Measurements from ENCODE around the gene NFKBIE. TPM values are rescaled to one million over a fixed set of nuclear protein-coding genes. Genes with fewer than 3 reads are reported as not detected.
A peak's percentile ranks its signal among the peaks of the same experiment; 100 is the strongest.

The NFKBIE gene
- total and polyA plus RNA-seq, 2 of the 13 experiments (the other 11 are each of a cell fraction or from before 2014, with no cell fraction given) = 6.7 to 14.5 TPM

DNA sequence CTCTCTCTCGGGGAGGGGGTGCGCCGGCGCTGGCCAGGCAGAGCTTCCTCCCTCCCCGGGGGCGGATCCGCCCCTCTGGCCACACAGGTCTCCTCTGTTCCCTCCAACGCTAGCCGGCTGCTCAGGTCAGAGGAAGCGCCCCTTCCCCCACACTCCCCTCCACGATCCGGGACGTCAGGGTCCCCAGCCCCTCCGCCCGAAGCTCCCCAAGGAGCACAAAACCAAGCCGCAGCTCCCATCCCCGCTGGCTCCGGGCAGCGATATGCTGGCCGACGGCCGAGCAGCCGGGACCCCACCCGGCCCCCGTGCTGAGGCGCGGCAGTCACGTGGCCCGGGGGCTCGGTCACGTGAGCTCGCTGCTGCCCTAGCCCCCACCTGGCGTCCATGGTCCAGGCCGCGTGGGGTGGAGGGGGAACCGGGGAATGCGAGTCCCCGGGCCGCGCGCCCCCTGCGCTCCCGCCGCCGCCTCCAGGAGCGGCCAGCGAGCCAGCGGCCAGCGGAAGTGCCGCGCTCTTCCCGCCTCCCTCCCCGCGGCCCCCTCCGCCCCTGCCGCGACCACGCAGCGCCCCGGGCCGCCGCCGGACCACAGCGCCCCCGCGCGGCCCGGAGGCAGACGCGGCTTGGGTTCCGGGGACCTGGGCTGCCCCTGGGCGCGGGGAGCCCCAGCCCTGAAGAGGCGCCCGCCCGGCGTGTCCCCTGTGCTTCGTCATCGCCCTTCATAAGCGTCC lies 8.2 kb downstream of the NFKBIE start, which contains the start of gene SLC35B2 (continued):
- TF ChIP-seq ZNF224 (CRISPR knock-in tag; IDR thresholded peaks at IDR 0.05) (0 out of 2 replicates have a peak, but pooled peaks have one; percentile 61), ZNF777 (CRISPR knock-in tag; IDR thresholded peaks at IDR 0.05) (no peak), JUN (CRISPR knock-in tag; IDR thresholded peaks at IDR 0.05) (peak; percentile 16; the same call in 1 of the 2 replicates), KLF9 (CRISPR knock-in tag; IDR thresholded peaks at IDR 0.05; ENCODE audit: low read depth) (peak; percentile 87; the same call in 1 of the 2 replicates), TCF7 (IDR thresholded peaks at IDR 0.05; ENCODE audit: low read depth) (no peak), PAWR (CRISPR knock-in tag; IDR thresholded peaks at IDR 0.05; ENCODE audit: borderline replicate concordance) (0 out of 2 replicates have a peak, but pooled peaks have one; percentile 19), CCDC6 (CRISPR knock-in tag; IDR thresholded peaks at IDR 0.05) (peak; percentile 25; the same call in 1 of the 2 replicates), CENPT (CRISPR knock-in tag; IDR thresholded peaks at IDR 0.05; ENCODE audit: low read depth) (peak; percentile 64; the same call in 1 of the 2 replicates), KDM3A (CRISPR knock-in tag; IDR thresholded peaks at IDR 0.05; ENCODE audit: low read depth) (peak; percentile 78; the same call in 1 of the 2 replicates), ZNF672 (CRISPR knock-in tag; IDR thresholded peaks at IDR 0.05) (peak; percentile 92; the same call in 1 of the 2 replicates), NFE2L2 (IDR thresholded peaks at IDR 0.05; ENCODE audit: low read length) (0 out of 2 replicates have a peak, but pooled peaks have one; percentile 5), MYNN (CRISPR knock-in tag; IDR thresholded peaks at IDR 0.05; ENCODE audit: low read depth) (no peak; the same call in none of the 2 replicates), TOE1 (CRISPR knock-in tag; IDR thresholded peaks at IDR 0.05) (no peak), ZNF468 (CRISPR knock-in tag; IDR thresholded peaks at IDR 0.05) (no peak), ZNF674 (CRISPR knock-in tag; IDR thresholded peaks at IDR 0.05; ENCODE audit: low read depth) (peak; percentile 87; the same call in 1 of the 2 replicates), MAFK (conservative IDR thresholded peaks at IDR 0.05 in 1 of 2, IDR thresholded peaks at IDR 0.05 in 1 of 2; ENCODE audit: low read length in 2 of 2) (no peak), ZNF891 (CRISPR knock-in tag; IDR thresholded peaks at IDR 0.05) (peak; percentile 89), SMARCC2 (IDR thresholded peaks at IDR 0.05) (no peak), DNMT1 (CRISPR knock-in tag; IDR thresholded peaks at IDR 0.05) (no peak; the same call in 1 of the 2 replicates), FLYWCH1 (CRISPR knock-in tag; IDR thresholded peaks at IDR 0.05) (no peak), ZNF564 (CRISPR knock-in tag; IDR thresholded peaks at IDR 0.05) (0 out of 2 replicates have a peak, but pooled peaks have one; percentile 37), YEATS4 (CRISPR knock-in tag; IDR thresholded peaks at IDR 0.05; ENCODE audit: borderline replicate concordance) (peak; percentile 95), ZNF772 (CRISPR knock-in tag; IDR thresholded peaks at IDR 0.05) (peak; percentile 75; the same call in 1 of the 2 replicates), KDM6A (CRISPR knock-in tag; IDR thresholded peaks at IDR 0.05; ENCODE audit: low read depth) (no peak)
- TF ChIP-seq, protein P1, sequence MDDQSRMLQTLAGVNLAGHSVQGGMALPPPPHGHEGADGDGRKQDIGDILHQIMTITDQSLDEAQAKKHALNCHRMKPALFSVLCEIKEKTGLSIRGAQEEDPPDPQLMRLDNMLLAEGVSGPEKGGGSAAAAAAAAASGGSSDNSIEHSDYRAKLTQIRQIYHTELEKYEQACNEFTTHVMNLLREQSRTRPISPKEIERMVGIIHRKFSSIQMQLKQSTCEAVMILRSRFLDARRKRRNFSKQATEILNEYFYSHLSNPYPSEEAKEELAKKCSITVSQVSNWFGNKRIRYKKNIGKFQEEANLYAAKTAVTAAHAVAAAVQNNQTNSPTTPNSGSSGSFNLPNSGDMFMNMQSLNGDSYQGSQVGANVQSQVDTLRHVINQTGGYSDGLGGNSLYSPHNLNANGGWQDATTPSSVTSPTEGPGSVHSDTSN (CRISPR knock-in tag; IDR thresholded peaks at IDR 0.05; ENCODE audit: borderline replicate concordance) = no peak
- TF ChIP-seq, protein P2, sequence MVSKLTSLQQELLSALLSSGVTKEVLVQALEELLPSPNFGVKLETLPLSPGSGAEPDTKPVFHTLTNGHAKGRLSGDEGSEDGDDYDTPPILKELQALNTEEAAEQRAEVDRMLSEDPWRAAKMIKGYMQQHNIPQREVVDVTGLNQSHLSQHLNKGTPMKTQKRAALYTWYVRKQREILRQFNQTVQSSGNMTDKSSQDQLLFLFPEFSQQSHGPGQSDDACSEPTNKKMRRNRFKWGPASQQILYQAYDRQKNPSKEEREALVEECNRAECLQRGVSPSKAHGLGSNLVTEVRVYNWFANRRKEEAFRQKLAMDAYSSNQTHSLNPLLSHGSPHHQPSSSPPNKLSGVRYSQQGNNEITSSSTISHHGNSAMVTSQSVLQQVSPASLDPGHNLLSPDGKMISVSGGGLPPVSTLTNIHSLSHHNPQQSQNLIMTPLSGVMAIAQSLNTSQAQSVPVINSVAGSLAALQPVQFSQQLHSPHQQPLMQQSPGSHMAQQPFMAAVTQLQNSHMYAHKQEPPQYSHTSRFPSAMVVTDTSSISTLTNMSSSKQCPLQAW (CRISPR knock-in tag; IDR thresholded peaks at IDR 0.05) = peak; percentile 88; the same call in 1 of the 2 replicates
- TF ChIP-seq, protein P3, sequence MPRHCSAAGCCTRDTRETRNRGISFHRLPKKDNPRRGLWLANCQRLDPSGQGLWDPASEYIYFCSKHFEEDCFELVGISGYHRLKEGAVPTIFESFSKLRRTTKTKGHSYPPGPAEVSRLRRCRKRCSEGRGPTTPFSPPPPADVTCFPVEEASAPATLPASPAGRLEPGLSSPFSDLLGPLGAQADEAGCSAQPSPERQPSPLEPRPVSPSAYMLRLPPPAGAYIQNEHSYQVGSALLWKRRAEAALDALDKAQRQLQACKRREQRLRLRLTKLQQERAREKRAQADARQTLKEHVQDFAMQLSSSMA (CRISPR knock-in tag; IDR thresholded peaks at IDR 0.05) = peak; percentile 88; the same call in 1 of the 2 replicates

All from HepG2 (cell line).